ENCODE measurements around the gene ECT2L.

Gene ECT2L

GRCh38 chr6:138857775-138858174, 61.9 kb downstream of the ECT2L start:
- no peak for DNase-seq (ENCODE audit: low spot score)

GRCh38 chr6:138862456-138862855, 66.6 kb downstream of the ECT2L start:
- no peak for DNase-seq (ENCODE audit: low spot score)

GRCh38 chr6:138863321-138863720, 67.4 kb downstream of the ECT2L start:
- no peak for DNase-seq (ENCODE audit: low spot score)

- no peak for DNase-seq (ENCODE audit: low spot score)
Observed at GRCh38 chr6:138864343-138864890, 68.5 kb downstream of the ECT2L start.

- DNase-seq (ENCODE audit: low spot score), result no peak
Observed at GRCh38 chr6:138865480-138866109, 69.7 kb downstream of the ECT2L start.

- DNase-seq (ENCODE audit: low spot score), result no peak
Observed at GRCh38 chr6:138868181-138868580, 72.3 kb downstream of the ECT2L start.

- no peak for DNase-seq (ENCODE audit: low spot score)
Observed at GRCh38 chr6:138869398-138869797, 73.5 kb downstream of the ECT2L start.

GRCh38 chr6:138873191-138873590, 77.3 kb downstream of the ECT2L start:
- no peak for DNase-seq (ENCODE audit: low spot score)

- no peak for DNase-seq (ENCODE audit: low spot score)
Observed at GRCh38 chr6:138882369-138883017, 86.6 kb downstream of the ECT2L start.

- DNase-seq (ENCODE audit: low spot score), result no peak
Observed at GRCh38 chr6:138885156-138885819, 89.4 kb downstream of the ECT2L start.

- no peak for DNase-seq (ENCODE audit: low spot score)
Observed at GRCh38 chr6:138891255-138891986, 95.5 kb downstream of the ECT2L start.

- no peak for DNase-seq (ENCODE audit: low spot score)
Observed at GRCh38 chr6:138896104-138896756, 100.3 kb downstream of the ECT2L start.

- DNase-seq (ENCODE audit: low spot score), result no peak
Observed at GRCh38 chr6:138897031-138897430, 101.1 kb downstream of the ECT2L start.

- no peak for DNase-seq (ENCODE audit: low spot score)
Observed at GRCh38 chr6:138907167-138907566, 111.3 kb downstream of the ECT2L start.

GRCh38 chr6:138909511-138909910, 113.6 kb downstream of the ECT2L start:
- DNase-seq (ENCODE audit: low spot score), result no peak

GRCh38 chr6:138909975-138910374, 114.1 kb downstream of the ECT2L start:
- no peak for DNase-seq (ENCODE audit: low spot score)

GRCh38 chr6:138912308-138912707, 116.4 kb downstream of the ECT2L start:
- no peak for DNase-seq (ENCODE audit: low spot score)

- no peak for DNase-seq (ENCODE audit: low spot score)
Observed at GRCh38 chr6:138914701-138915100, 118.8 kb downstream of the ECT2L start.

- no peak for DNase-seq (ENCODE audit: low spot score)
Observed at GRCh38 chr6:138920906-138921305, 125.0 kb downstream of the ECT2L start.

GRCh38 chr6:138923561-138923960, 127.7 kb downstream of the ECT2L start:
- no peak for DNase-seq (ENCODE audit: low spot score)

- no peak for DNase-seq (ENCODE audit: low spot score)
Observed at GRCh38 chr6:138925806-138926205, 129.9 kb downstream of the ECT2L start.

GRCh38 chr6:138926579-138926978, 130.7 kb downstream of the ECT2L start:
- no peak for DNase-seq (ENCODE audit: low spot score)
